ENCODE results near the gene FADS2.

Gene FADS2

GRCh38 chr11:61914471-61915171 is 86.5 kb downstream of the FADS2 start:
- no peak overlapping the region for H3K4me3 ChIP-seq
- no peaks in the 10 kb centered on the region for H3K36me3 ChIP-seq
- H3K9ac ChIP-seq: no peak overlapping the region
- peaks cover 40% of the 10 kb centered on the region for H3K4me1 ChIP-seq
- H3K9me3 ChIP-seq: no peaks in the 10 kb centered on the region
- TF ChIP-seq Cebpa-rat (IDR thresholded peaks at IDR 0.05): no peak
- H3K27me3 ChIP-seq: peaks cover 59% of the 10 kb centered on the region
- H3K27ac ChIP-seq: no peak overlapping the region
- no peaks in the 10 kb centered on the region for H4K20me1 ChIP-seq
- H3K4me2 ChIP-seq: no peak overlapping the region

- H3K9ac ChIP-seq: no peak overlapping the region
- peak overlapping the region; percentile 63 for H3K4me3 ChIP-seq
Observed at GRCh38 chr11:61916737-61917333, 88.7 kb downstream of the FADS2 start.

More at GRCh38 chr11:61916737-61917333, 88.7 kb downstream of the FADS2 start:
- H3K4me1 ChIP-seq: peaks cover 41% of the 10 kb centered on the region
- no peaks in the 10 kb centered on the region for H4K20me1 ChIP-seq
- TF ChIP-seq Cebpa-rat (IDR thresholded peaks at IDR 0.05): no peak
- peaks cover 68% of the 10 kb centered on the region for H3K27me3 ChIP-seq
- no peaks in the 10 kb centered on the region for H3K36me3 ChIP-seq
- no peak overlapping the region for H3K27ac ChIP-seq
- H3K4me2 ChIP-seq: peak overlapping the region; percentile 74
- no peaks in the 10 kb centered on the region for H3K9me3 ChIP-seq
